Esophagus muscularis mucosa (tissue), 4 donors: ENCODE measurements around the gene HSDL1. TPM values are rescaled to one million over a fixed set of nuclear protein-coding genes. Genes with fewer than 3 reads are reported as not detected.

Experiments
- DNase-seq: peaks from one replicate; pipeline ENCODE4 v3.0.0-alpha.2; 2017; ENCODE audit errors: extremely low spot score
- H3K27ac ChIP-seq, 4 donors: fragments of 200-600 bp; sonication (generic); replicated peaks in 1 of 4; 1 replicate in 3 of 4; 2 replicates in 1 of 4; pipeline ENCODE4 v1.5.1; 2016 to 2019; ENCODE audit warnings: mild to moderate bottlenecking in 1 of 4
- H3K27me3 ChIP-seq, 4 donors: fragments of 200-600 bp; sonication (generic); one replicate each; pipeline versions ENCODE4 v1.5.1 to v1.6.0; 2016 to 2019
- H3K36me3 ChIP-seq, 4 donors: fragments of 200-600 bp; sonication (generic); one replicate each; pipeline ENCODE4 v1.5.1; 2016 to 2019
- H3K4me1 ChIP-seq, 4 donors: fragments of 200-600 bp; sonication (generic); one replicate each; pipeline ENCODE4 v1.5.1; 2016 to 2019
- H3K4me3 ChIP-seq, 4 donors: fragments of 200-600 bp; sonication (generic); 1 replicate in 2 of 4; 2 replicates in 2 of 4; pipeline ENCODE4 v1.5.1; 2016 to 2019; ENCODE audit warnings: mild to moderate bottlenecking in 4 of 4, moderate library complexity in 1 of 4
- H3K9me3 ChIP-seq, 4 donors: fragments of 200-600 bp; sonication (generic); 1 replicate in 3 of 4; 2 replicates in 1 of 4; pipeline ENCODE4 v1.5.1; 2016 to 2019
- CTCF ChIP-seq, 3 experiments: fragments of 200-600 bp in 2 of 3; fragments of 450-650 bp in 1 of 3; sonication (generic) in 2 of 3; IDR thresholded peaks; one replicate each; pipeline ENCODE4 v1.5.1; 2017 to 2019; ENCODE audit warnings: antibody characterized with exemption in 3 of 3, mild to moderate bottlenecking in 2 of 3, moderate library complexity in 1 of 3
- EP300 ChIP-seq: sonication (generic); formaldehyde crosslinking; IDR thresholded peaks from one replicate; pipeline ENCODE4 v1.6.1; 2017; ENCODE audit warnings: antibody characterized with exemption
- POLR2A ChIP-seq: fragments of 450-650 bp; IDR thresholded peaks from one replicate; pipeline ENCODE4 v1.6.1; 2017; ENCODE audit warnings: antibody characterized with exemption, moderate library complexity, mild to moderate bottlenecking, low read depth
- POLR2AphosphoS5 ChIP-seq, 2 donors: sonication (generic); formaldehyde crosslinking; IDR thresholded peaks; one replicate each; pipeline ENCODE4 v1.6.1; 2017; ENCODE audit warnings: antibody characterized with exemption in 2 of 2
- WGBS: methylation state at CpG from one replicate; pipeline ENCODE4 v1.1.5; 2018; 5-methylcytosine and 5-hydroxymethylcytosine counted together
- intact Hi-C: fragments of 100-400 bp; cut with DNase I; formaldehyde crosslinking; loops from one replicate; pipeline ENCODE4 v1.15.1; 2023
- total RNA-seq, 4 donors: library from RNA; depleted of rRNA; stranded (reverse); fragments of >200 nt; gene quantifications; one replicate each; pipeline versions ENCODE4 v1.1.0 to v1.2.1, GENCODE V29; 2016

The HSDL1 gene
- total RNA-seq, 4 donors from 2014 or later: 7.1 to 14.6 (median 11.4) TPM

GRCh38 chr16:84180519-84181140 is 35.7 kb upstream of the HSDL1 start:
- H3K9me3 ChIP-seq: no peaks in the 10 kb centered on the region
- DNase-seq: no peak

GRCh38 chr16:84179612-84180320 is 34.8 kb upstream of the HSDL1 start:
- Histone ChIP-seq H3K27ac (no peak overlapping the region), H3K4me1 (peaks cover 43 to 69% (median 62%) of the 10 kb centered on the region in 4 donors), H3K4me3 (no peak overlapping the region), H3K27me3 (no peaks in the 10 kb centered on the region), H3K36me3 (peaks cover 27 to 68% (median 66%) of the 10 kb centered on the region in 4 donors), H3K9me3 (no peaks in the 10 kb centered on the region)
- 73% methylated on average over 8 of the region's 33 CpGs for WGBS
- no peak for TF ChIP-seq EP300
- TF ChIP-seq POLR2A: no peak
- no peak for TF ChIP-seq POLR2AphosphoS5 (IDR thresholded peaks at IDR 0.05)
- no peak for TF ChIP-seq CTCF (IDR thresholded peaks at IDR 0.05)
- DNase-seq: no peak
- intact Hi-C loops: loop anchor here (10.0 kb wide), 2 partner anchors 65 to 225 kb away; partner anchors contain the start of genes MBTPS1 and OSGIN1

More at GRCh38 chr16:84180519-84181140, 35.7 kb upstream of the HSDL1 start:
- Histone ChIP-seq H3K27me3 (no peaks in the 10 kb centered on the region), H3K4me3 (no peak overlapping the region), H3K27ac (no peak overlapping the region), H3K4me1 (peaks cover 42 to 71% (median 63%) of the 10 kb centered on the region in 4 donors), H3K36me3 (peaks cover 27 to 70% (median 68%) of the 10 kb centered on the region in 4 donors)
- intact Hi-C loops: loop anchor here (10.0 kb wide), 2 partner anchors 66 to 226 kb away; partner anchors contain the start of genes MBTPS1 and OSGIN1
- WGBS: 83% methylated on average over 12 of the region's 21 CpGs
- TF ChIP-seq CTCF (IDR thresholded peaks at IDR 0.05): no peak
- TF ChIP-seq EP300: no peak
- TF ChIP-seq POLR2AphosphoS5 (IDR thresholded peaks at IDR 0.05): peak in 1 of 2 donors; percentile 13
- TF ChIP-seq POLR2A: no peak

- no peak for TF ChIP-seq CTCF (IDR thresholded peaks at IDR 0.05)
- no peak for TF ChIP-seq EP300
- no peak for TF ChIP-seq POLR2A
- TF ChIP-seq POLR2AphosphoS5 (IDR thresholded peaks at IDR 0.05): no peak
- no peak overlapping the region for H3K4me3 ChIP-seq
- peaks cover 27 to 61% (median 60%) of the 10 kb centered on the region in 4 donors for H3K36me3 ChIP-seq
- H3K4me1 ChIP-seq: peaks cover 40 to 63% (median 55%) of the 10 kb centered on the region in 4 donors
- intact Hi-C loops: no loop called here
- no peaks in the 10 kb centered on the region for H3K9me3 ChIP-seq
- no peak for DNase-seq
- peak overlapping the region in 2 of 4 donors; percentile 63 to 80 for H3K27ac ChIP-seq
- 84% methylated on average over 26 of the region's 28 CpGs for WGBS
- H3K27me3 ChIP-seq: no peaks in the 10 kb centered on the region
Measured at GRCh38 chr16:84178892-84179611, 34.1 kb upstream of the HSDL1 start.

- 66% methylated on average over 12 of the region's 15 CpGs for WGBS
Measured at GRCh38 chr16:84178146-84178765, 33.3 kb upstream of the HSDL1 start.

More at GRCh38 chr16:84178146-84178765, 33.3 kb upstream of the HSDL1 start:
- no peak for TF ChIP-seq EP300
- TF ChIP-seq POLR2A: no peak
- TF ChIP-seq CTCF (IDR thresholded peaks at IDR 0.05): no peak
- no peak for TF ChIP-seq POLR2AphosphoS5 (IDR thresholded peaks at IDR 0.05)
- Histone ChIP-seq H3K36me3 (peaks cover 27 to 53% (median 52%) of the 10 kb centered on the region in 4 donors), H3K27me3 (no peaks in the 10 kb centered on the region), H3K9me3 (no peaks in the 10 kb centered on the region), H3K27ac (peak overlapping the region; percentile 63 to 80 (median 68)), H3K4me3 (no peak overlapping the region), H3K4me1 (peaks cover 40 to 56% (median 47%) of the 10 kb centered on the region in 4 donors)
- no peak for DNase-seq
- intact Hi-C loops: no loop called here
